ENCODE measurements around the gene MOV10.

- TF ChIP-seq EZH2 (optimal IDR thresholded peaks at IDR 0.05; ENCODE audit: low read depth, low read length) (no peak), CTCF (IDR thresholded peaks at IDR 0.05; ENCODE audit: low read length) (no peak), EZH2phosphoT487 (IDR thresholded peaks at IDR 0.05; ENCODE audit: low read length) (no peak)
Measured at GRCh38 chr1:112687785-112688496, 13.5 kb downstream of the MOV10 start.
